Stimulated activated CD4-positive, alpha-beta T cell treated with anti-CD3 and anti-CD28 coated beads, Interleukin-15, amount 100 ng/mL, for 24 hours (primary cell): ENCODE data around the gene TPSB2.
"Not testable (repeated sequence)": the region's sequence is repeated elsewhere in the genome, so short reads cannot be mapped to it uniquely, and the experiment has no call there.

Experiments
- DNase-seq: peaks from one replicate; pipeline ENCODE4 v3.0.0-alpha.2; 2020

TPSB2 gene

DNA sequence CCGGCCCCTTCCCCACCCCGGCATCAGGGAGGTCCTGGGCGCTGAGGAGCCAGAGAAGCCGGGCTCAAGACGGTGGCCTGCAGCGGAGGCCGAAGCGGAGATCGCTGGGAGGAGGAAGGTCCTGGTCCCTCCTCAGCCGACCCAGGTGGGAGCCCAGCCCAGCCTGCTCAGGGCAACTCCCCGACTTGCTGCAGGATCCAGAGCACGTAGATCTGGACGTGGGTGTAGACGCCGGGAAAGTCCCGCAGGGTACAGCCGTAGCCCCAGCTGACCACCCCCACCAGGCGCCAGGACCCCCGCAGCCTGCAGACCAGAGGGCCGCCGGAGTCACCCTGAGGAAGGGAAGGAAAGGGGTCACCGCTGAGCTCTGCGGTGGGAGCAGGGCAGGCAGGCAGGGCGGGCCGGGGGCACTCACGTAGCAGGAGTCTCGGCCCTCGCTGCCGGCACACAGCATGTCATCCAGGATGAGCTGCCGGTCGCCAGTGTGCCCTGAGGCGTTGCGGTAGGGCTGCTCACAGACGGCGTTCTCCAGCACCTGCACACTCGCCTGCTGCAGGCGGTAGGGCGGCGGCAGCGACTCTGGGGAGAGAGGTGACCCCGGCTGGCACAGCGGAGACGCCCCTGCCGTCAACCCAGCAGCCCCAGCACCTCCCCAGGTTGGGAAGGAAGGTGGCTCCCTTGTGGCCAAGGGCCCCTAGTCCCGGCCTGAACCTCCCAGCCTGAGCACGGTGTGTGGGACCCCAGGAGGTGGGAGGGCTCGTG is 31.3 kb upstream of the TPSB2 start:
- no peak for DNase-seq

DNA sequence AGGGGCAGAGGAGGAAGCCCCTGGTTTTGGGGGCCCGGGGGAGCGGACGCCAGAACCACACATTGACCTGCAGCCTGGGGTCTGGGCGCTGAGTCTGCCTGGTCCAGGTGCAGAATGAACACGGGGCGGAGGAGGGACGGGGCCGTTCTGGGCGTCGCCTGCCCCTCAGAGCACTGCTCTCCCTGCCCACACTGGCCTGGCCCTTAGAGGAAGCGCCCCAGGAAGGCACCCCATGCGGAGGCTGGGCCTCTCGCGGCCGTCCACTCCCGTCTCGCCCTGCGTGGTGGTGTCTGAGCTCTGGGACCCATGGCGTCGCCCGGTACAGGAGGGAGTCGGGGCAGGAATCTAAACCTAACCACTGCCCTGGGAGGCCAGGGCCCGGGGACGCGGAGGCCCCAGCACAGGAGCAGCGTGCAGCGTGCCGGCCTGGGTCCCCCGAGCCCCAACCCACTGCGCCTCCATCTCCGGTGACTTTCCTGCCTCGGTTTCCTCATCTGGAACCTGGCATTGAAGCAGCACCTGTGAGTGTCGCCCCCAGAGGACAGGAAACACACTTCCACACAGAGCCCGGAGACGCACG is 30.2 kb upstream of the TPSB2 start:
- no peak for DNase-seq

DNA sequence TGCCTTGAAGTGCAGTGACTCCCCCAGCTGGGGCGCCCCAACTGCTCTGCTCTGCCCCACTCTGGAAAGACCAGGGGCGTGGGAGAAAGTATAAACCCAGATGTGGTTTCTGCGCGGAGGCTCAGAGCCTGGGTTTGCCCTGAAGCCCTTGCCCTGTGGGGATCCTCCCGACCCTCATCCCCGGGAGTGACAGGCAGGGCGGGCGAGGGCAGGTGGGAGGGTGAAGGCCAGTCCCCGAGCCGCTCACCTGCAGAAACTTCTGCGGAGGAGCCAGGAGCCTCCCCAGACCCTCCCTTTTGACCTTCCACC is 29.7 kb upstream of the TPSB2 start:
- no peak for DNase-seq

DNA sequence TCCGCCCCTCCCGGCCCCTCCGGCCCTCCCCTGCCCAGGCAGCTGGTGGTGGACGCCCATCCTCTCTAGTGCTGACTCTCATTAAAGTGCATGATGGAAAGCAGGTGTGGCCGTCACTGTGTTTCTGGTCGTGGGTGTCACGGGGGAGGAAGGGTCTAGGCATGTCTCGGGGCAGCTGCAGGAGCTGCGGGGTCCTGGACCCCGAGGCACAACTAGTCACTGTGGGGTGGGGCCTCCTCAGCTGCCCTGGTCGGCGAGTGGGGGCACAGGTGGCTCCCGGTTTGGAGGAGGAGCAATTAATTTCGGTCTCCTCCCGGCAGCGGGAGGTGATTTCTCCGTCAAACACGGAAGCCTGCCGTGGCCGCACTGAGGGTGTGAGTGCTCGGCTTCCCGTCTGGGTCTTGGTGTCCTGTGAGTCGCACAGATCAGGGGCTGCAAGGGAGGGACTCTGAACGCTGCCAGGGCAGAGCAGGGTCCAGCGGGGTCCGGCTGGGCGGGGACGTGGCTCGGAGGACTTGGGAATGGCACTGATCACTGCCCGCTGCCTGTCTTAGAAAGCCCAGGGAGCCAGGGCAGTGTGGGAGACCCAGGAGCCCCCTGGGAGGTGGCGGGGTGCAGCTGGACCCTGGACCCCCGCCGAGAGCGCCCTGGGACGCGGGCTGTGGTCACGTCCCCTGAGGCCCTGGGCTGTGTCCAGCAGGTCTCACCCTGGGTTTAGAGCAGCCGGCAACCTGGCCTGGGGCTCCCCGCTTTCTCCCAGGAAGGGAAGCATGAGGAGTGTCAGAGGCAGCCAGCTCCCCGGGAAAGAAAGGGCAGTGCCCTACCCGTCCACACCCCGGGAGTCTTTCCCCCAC is 29.1 kb upstream of the TPSB2 start:
- DNase-seq: no peak

DNA sequence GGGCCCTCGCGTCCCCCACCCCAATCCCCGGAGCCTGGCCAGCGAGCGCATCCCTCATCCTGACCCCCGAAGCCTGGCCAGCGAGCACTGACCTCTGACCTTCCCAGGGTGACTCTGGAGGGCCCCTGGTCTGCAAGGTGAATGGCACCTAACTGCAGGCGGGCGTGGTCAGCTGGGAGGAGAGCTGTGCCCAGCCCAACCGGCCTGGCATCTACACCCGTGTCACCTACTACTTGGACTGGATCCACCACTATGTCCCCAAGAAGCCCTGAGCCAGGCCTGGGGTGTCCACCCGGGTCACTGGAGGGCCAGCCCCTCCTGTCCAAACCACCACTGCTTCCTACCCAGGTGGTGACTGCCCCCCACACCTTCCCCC is 28.2 kb upstream of the TPSB2 start:
- no peak for DNase-seq

DNA sequence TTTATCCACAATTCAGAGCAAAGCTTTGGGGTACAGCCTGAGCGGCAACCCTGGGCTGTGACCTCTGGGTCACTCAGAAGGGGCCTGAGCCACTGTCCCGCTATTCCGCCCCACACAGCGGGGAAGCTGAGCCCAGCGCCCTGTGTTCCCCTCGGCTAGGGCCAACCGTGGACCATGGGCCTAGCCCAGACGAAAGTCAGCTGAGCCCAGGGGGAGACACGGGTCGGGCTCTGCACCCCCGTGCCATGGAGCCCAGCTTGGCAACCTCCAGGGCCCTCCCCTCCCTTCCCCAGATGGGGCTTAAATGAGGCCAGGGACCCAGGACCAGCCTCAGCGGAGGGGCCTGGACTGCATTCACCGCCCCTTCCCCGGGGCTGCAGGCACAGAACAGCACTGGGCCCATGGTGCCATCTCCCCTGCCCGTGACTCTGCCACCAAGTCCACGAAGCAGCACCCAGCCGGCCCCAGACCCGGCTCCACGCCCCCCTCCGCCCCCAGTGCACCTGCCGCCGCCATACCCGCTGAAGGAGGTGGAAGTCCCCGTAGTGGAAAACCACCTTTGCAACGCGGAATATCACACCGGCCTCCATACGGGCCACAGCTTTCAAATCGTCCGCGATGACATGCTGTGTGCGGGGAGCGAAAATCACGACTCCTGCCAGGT is 27.7 kb upstream of the TPSB2 start:
- DNase-seq: no peak

DNA sequence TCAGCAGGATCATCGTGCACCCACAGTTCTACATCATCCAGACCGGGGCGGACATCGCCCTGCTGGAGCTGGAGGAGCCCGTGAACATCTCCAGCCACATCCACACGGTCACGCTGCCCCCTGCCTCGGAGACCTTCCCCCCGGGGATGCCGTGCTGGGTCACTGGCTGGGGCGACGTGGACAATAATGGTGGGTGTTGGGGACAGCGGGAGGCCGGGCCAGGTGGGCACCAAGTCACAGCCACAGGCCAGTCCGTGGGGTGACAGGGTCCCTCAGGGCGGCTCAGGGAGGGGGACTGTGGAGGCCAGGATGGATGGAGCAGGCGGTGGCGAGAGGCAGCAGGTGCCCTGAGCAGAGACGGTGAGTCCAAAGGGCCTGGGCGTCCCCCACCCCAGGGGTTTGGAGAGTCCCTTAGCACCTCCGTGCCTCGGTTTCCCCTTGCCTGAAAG is 26.9 kb upstream of the TPSB2 start:
- DNase-seq: no peak

DNA sequence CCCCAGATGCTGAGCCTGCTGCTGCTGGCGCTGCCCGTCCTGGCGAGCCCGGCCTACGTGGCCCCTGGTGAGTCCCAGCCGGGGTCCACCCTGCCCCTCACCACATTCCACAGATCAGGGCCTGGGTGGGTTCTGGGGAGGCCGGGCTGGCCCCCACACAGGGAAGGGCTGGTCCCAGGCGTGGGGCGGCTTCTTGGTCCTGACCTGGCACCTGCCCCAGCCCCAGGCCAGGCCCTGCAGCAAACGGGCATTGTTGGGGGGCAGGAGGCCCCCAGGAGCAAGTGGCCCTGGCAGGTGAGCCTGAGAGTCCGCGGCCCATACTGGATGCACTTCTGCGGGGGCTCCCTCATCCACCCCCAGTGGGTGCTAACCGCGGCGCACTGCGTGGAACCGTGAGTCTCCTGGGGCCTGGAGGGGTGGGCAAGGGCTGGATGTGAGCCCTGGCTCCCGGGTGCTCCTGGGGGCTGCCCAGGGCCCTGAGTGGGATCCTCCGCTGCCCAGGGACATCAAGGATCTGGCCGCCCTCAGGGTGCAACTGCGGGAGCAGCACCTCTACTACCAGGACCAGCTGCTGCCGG is 26.4 kb upstream of the TPSB2 start:
- DNase-seq: not testable (repeated sequence)

DNA sequence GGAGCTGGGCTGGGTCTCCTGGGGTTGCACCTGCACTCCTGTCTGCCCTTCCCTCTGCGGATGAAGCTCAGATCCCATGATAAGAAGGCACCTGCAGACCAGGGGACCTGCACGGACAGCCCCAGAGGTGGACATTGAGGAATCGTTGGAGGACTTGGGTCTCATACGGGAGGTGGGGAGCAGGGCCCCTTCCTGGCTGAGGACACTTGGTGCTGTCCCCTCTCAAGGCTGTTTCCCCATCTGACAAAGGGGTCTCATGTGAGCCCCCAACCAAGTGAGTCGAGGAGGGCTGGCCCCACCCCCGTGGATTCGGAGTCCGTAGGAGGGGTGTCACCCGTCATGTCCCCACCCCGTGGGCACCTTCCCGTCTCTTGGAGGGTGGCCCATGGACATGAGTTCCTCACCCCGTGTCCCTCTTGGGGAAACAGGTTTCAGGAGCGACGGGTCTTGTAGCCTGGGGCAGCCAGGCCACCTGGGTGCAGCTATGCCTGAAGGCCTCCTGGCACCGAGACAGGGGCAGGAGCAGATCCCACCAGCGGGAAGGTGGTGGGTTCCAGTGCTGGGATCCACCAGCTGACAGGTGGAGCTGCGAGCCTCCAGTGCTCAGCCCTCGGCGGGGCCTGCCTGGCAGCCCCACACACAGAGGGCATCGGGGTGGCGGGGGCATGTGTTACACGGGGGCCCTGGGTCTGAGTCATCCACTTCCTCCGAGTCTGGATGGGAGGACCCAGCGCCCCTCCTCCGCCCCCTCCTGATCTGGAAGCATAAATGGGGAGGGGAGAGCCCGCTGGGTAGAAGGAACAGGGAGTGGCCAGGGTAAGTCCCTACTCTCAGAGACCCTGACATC is 25.5 kb upstream of the TPSB2 start, which contains the start of gene TPSD1:
TPSD1 (plus strand) TSS at position 794 of the 847 bp plus-strand sequence. CDS start 212 bp downstream, outside the sequence.
- not testable (repeated sequence) for DNase-seq

DNA sequence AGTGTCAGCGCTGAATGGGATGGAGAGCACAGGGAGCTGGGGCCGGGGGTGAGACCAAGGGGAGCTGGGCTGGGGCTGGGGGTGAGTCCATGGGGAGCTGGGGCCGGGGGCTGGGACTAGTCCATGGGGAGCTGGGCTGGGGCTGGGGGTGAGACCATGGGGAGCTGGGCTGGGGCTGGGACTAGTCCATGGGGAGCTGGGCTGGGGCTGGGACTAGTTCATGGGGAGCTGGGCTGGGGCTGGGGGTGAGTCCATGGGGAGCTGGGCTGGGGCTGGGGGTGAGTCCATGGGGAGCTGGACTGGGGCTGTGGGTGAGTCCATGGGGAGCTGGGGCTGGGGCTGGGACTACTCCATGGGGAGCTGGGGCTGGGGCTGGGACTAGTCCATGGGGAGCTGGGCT is 24.8 kb upstream of the TPSB2 start:
- not testable (repeated sequence) for DNase-seq

DNA sequence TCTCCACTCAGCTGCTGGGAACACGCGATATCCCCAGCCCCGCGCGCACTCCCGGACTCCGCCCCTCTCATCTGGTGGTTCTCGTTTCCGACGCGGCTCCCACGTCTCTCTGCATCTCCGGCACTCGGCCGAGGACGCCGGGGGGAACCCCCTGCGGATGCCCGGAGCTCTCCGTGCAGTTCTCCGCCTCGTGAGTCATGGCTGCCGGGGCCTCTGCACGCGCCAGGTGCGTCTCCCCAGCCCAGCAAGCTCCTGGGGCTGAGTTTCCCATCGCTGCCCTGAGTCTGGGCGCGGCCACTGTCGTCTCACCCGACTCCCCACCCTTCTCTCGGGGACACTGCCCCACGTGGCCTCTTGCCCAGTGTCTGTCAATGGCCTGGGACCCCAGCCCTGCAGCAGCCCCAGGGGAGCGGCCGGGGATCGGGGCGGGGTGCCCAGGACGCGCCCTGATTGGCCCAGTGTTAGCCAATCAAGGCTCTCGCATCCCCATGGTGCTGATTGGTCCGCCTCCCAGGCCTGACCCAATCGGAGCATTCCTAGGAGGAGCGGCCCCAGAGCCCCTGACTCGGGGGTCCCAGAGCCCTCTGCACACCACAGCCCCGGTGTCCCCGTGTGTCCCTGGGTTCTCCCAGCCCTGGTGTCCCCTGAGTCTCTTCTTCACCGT is 23.8 kb upstream of the TPSB2 start:
- not testable (repeated sequence) for DNase-seq

DNA sequence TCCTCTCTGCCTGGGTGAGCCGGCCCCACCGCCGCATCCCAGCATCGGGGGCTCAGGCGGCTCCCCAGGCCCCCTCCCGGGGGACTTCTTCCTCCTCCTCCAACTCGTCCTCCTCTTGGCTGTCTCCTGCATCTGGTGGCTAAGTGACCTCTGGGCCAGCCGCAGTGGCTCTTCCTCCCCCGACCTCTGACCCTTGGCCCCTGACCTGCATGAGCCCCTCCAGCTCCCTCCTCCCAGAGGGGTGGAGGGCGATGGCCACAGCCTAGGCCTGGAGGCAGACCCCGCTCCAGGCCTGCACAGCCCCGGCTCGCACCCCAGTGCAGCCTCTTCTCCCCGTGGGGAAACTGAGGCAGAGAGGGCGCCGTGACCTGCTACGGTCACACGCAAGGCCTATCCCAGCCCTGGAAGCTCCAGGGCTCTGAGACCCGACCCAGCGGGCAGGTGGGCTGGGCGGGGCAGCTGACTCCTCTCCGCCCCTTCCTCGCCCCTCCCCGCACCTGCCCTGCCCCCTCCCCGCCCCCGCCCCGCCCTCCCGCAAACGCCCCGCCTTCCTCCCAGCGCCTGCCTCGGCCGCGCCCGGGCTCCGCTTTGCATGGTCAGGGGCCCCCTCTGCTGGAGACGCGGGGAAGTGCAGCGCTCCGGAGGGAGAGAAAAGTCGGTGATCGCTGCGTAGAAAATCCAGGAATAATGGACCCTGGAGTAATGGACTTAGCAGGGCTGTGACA is 19.2 kb upstream of the TPSB2 start:
- not testable (repeated sequence) for DNase-seq

DNA sequence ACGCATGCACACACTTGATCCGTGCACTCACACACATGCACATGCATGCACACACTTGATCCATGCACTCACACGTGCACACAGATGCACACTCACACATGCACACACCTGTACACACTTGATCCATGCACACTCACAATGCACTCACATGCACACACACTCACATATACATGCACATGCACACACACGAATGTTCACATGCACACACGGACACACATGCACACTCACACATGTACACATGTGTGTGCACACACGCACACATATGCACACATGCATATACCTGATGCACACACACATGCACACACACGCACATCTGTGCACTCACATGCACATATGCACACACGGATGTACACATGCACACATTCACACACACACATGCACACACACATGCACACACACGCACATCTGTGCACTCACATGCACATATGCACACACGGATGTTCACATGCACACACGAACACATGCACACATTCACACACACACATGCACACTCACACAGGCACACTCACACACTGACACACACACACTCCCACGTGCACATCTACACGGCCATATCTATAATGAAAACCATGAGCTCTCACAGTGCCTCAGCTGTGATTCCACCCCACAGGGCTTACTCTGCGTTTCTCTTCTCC is 18.0 kb upstream of the TPSB2 start:
- not testable (repeated sequence) for DNase-seq

DNA sequence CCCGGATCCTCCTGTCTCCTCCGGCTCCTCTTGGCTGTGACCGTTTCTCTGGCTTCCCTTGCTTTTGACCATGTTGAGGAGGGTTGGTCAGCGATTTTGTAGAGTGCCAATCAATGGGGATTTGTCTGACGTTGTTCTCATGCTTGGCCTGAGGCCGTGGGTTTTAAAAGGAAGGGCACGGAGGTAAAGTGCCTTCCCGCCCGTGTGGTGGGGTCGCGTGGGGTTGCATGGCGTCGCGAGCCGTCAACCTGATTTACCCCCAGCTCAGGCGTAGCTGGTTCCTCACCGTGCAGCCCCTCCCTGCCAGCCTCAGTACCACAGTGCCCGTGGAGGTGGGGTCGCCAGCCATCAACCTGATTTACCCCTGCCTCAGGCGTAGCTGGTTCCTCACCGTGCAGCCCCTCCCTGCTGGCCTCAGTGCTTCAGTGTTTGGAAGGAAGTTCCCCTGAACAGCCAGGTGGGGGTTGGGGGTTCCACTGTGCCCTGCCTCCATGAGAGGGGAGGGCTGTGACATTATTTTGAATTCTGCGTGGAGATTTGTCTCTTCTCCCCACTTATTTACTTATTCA is 15.6 kb upstream of the TPSB2 start:
- no peak for DNase-seq

DNA sequence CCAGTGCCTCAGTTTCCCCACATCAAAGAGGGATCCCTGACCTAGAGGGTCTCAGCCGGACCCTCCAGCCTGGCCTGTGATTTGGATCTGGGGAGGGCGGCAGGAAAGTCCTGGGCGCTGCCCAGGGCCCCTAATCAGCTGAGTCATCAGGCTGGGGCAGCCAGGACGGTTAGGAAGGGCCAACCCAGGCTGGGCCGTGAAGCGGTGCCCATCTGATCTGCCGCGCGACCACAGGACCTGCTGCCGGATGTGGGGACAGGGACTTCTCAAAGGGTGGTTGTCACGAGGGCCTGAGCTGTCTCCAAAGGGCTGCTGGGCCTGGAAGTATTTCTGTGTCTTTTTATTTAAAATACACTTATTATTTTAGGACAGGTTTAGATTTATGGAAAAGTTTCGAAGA is 14.9 kb upstream of the TPSB2 start:
- DNase-seq: no peak

DNA sequence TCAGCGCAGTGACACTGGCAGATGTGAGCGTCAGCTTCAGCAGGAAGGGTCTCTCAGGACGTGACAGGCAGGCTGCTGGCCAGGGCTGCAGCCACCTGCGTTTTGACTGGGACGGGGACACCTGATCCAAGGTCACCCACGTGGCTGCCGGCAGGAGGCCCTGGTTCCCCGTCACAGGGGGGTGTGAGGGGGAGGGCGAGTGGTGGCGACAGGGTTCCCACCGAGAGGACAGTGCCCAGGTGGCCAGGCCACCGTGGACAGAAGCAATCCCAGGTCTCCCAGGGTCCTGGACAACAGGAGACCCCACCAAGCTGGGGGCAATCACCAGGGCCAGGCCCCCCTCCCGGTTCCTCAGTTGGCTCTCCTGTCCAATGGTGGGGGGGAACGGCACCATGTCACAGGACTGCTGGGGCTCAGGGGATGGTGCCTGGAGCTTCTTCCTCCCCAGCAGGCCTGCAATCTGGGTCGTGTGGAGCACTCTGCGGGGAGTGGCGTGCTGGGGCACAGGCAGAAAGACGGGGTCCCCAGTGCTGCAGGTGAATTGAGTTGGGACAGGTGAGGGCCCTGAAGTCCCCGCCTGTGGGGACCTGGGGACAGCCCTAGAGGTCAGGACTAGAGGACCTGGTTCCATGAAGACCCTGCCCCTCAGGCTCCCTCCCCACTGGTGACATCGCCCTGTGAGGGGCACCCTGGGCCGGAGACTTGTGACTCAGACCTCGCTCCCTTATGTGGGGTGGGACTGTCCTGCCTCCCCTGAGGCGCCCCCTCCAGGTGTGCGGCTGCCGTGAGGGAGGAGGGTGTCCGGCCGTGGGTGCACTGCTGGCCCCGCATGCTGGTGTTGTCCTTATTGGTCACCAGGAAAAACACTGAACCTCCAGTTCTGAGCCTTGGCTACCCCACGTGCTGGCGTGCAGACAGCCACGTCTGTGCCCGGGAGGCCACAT is 14.2 kb upstream of the TPSB2 start:
- not testable (repeated sequence) for DNase-seq

DNA sequence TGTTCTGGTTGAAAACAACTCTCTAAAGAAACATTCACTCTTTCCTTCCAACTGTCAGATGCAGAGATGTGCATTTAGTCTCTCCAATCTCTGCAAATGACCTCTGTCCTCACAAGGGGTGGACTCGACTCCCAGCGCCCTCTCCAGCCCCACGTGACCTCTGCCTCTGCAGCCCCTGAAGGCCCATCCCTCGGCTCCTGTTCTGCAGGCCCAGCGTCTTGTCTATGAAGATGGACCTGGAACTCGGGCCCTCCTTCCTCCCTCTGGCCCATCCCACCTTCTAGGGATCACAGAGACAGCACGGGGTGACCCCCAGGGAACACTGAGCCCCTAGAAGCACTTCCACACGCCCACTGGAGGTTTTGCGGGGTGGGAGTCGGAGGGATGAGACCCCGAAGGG is 13.4 kb upstream of the TPSB2 start:
- DNase-seq: not testable (repeated sequence)

DNA sequence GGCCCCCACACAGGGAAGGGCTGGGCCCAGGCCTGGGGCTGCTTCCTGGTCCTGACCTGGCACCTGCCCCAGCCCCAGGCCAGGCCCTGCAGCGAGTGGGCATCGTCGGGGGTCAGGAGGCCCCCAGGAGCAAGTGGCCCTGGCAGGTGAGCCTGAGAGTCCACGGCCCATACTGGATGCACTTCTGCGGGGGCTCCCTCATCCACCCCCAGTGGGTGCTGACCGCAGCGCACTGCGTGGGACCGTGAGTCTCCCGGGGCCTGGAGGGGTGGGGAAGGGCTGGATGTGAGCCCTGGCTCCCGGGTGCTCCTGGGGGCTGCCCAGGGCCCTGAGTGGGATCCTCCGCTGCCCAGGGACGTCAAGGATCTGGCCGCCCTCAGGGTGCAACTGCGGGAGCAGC is 11.1 kb upstream of the TPSB2 start:
- DNase-seq: not testable (repeated sequence)

DNA sequence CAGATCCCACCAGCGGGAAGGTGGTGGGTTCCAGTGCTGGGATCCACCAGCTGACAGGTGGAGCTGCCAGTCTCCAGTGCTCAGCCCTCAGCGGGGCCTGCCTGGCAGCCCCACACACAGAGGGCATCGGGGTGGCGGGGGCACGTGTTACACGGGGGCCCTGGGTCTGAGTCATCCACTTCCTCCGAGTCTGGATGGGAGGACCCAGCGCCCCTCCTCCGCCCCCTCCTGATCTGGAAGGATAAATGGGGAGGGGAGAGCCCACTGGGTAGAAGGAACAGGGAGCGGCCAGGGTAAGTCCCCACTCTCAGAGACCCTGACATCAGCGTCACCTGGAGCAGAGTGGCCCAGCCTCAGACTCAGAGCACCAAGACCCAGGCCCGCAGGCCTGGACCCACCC is 10.5 kb upstream of the TPSB2 start, which contains the start of gene TPSAB1:
TPSAB1 (plus strand) TSS at position 270 of the 400 bp plus-strand sequence. CDS start 234 bp downstream, outside the sequence.
- DNase-seq: not testable (repeated sequence)
